HepG2 (cell line): Measurements from ENCODE around the gene CPSF6. TPM values are rescaled to one million over a fixed set of nuclear protein-coding genes. Genes with fewer than 3 reads are reported as not detected.

ENCODE experiments used
- ATAC-seq: fragments of 200-7000 bp; cut with Tn5 transposase; 3 replicates; pipeline ENCODE4 v1.9.1; 2020; ENCODE audit warnings: mild to moderate bottlenecking, moderate library complexity
- BruUV-seq: library from RNA; stranded (reverse); fragments of 400-500 nt; replicated peaks from 2 replicates; lab custom pipeline; 2021; lab: Mats Ljungman, UMichigan
- CTCF ChIA-PET: fragments of 300-600 bp; formaldehyde crosslinking; extraction: SDS; loops from one replicate; lab custom pipeline; 2021; ENCODE audit warnings: low total read pairs, inconsistent platforms, low intra/inter-chr PET ratio; lab: Yijun Ruan, JAX
- POLR2A ChIA-PET: fragments of 350-600 bp; sonication (Branson Sonifier 250); formaldehyde crosslinking; loops from one replicate; lab custom pipeline; 2020; ENCODE audit warnings: antibody characterized with exemption, inconsistent platforms; lab: Yijun Ruan, JAX
- DNase-seq: peaks from one replicate; pipeline ENCODE4 v3.0.0-alpha.2; 2015; ENCODE audit warnings: low spot score
- FAIRE-seq: peaks from 3 replicates; lab custom pipeline; 2011; peaks lifted over from hg19 to GRCh38; lab: Jason Lieb, UNC
- H2AFZ ChIP-seq: one replicate; pipeline ENCODE4 v1.6.1; 2011; ENCODE audit warnings: low read length, inconsistent platforms
- H3K27ac ChIP-seq: fragments of 300-600 bp; 3 replicates; pipeline ENCODE4 v1.8.0; 2011; ENCODE audit warnings: mixed run types, mild to moderate bottlenecking, mixed read lengths, low read length, inconsistent platforms; ENCODE audit not compliant: insufficient read depth; ENCODE audit errors: extremely low read length
- H3K27me3 ChIP-seq, 2 experiments: fragments of 200-600 bp in 1 of 2; 2 replicates in 1 of 2; 3 replicates in 1 of 2; pipeline versions ENCODE4 v1.6.0 to v1.8.0; 2011; ENCODE audit warnings: low read length in 2 of 2, mild to moderate bottlenecking in 2 of 2, moderate library complexity in 2 of 2, inconsistent platforms in 1 of 2; ENCODE audit not compliant: insufficient read depth in 2 of 2, control insufficient read depth in 1 of 2
- H3K36me3 ChIP-seq, 2 experiments: fragments of 200-600 bp in 1 of 2; replicated peaks in 1 of 2; 2 replicates in 1 of 2; 3 replicates in 1 of 2; pipeline versions ENCODE4 v1.5.1 to v1.8.0; 2011; ENCODE audit warnings: low read length in 2 of 2, inconsistent platforms in 1 of 2; ENCODE audit not compliant: insufficient read depth in 2 of 2, control insufficient read depth in 1 of 2
- H3K4me1 ChIP-seq: 2 replicates; pipeline ENCODE4 v1.5.1; 2012; ENCODE audit warnings: low read length, inconsistent platforms; ENCODE audit not compliant: insufficient read depth
- H3K4me2 ChIP-seq: 2 replicates; pipeline ENCODE4 v1.6.0; 2011; ENCODE audit warnings: low read depth, low read length, inconsistent platforms
- H3K4me3 ChIP-seq, 3 experiments: fragments of 200-600 bp in 1 of 3; sonication (generic), shearing (Covaris generic) in 1 of 3; replicated peaks in 1 of 3; 2 replicates each; pipeline ENCODE4 v1.5.1; 2011 to 2016; ENCODE audit warnings: low read length in 3 of 3, inconsistent platforms in 2 of 3, low read depth in 2 of 3, mild to moderate bottlenecking in 2 of 3, control low read depth in 1 of 3, mixed read lengths in 1 of 3; ENCODE audit not compliant: insufficient read depth in 1 of 3
- H3K79me2 ChIP-seq: one replicate; pipeline ENCODE4 v1.6.1; 2011; ENCODE audit warnings: low read length, inconsistent platforms; ENCODE audit not compliant: insufficient read depth
- H3K9ac ChIP-seq: 2 replicates; pipeline ENCODE4 v1.6.0; 2011; ENCODE audit warnings: mild to moderate bottlenecking, low read depth, low read length, inconsistent platforms; ENCODE audit not compliant: insufficient read depth
- H3K9me3 ChIP-seq: 2 replicates; pipeline ENCODE4 v1.5.1; 2012; ENCODE audit warnings: mild to moderate bottlenecking, low read length
- H4K20me1 ChIP-seq: 2 replicates; pipeline ENCODE4 v1.6.0; 2011; ENCODE audit warnings: inconsistent platforms, mild to moderate bottlenecking, low read length, moderate library complexity; ENCODE audit not compliant: insufficient read depth
- AGO2 ChIP-seq: fragments of 200-400 bp; formaldehyde crosslinking; optimal IDR thresholded peaks from 2 replicates; pipeline ENCODE3; 2017; ENCODE audit warnings: mild to moderate bottlenecking, low read depth, low read length, moderate library complexity
- ATRX ChIP-seq: sonication (generic); formaldehyde crosslinking; IDR thresholded peaks from 2 replicates; pipeline ENCODE4 v1.4.0; 2020; ENCODE audit warnings: missing genetic modification reagents, borderline replicate concordance
- ELF4 ChIP-seq: sonication (generic); formaldehyde crosslinking; IDR thresholded peaks from 2 replicates; pipeline ENCODE4 v1.5.0; 2020; ENCODE audit warnings: missing genetic modification reagents, mild to moderate bottlenecking, moderate library complexity, borderline replicate concordance
- FOXA3 ChIP-seq: IDR thresholded peaks from 2 replicates; pipeline ENCODE4 v1.6.1; 2016; ENCODE audit warnings: missing genetic modification reagents, missing compliant biosample characterization
- ISX ChIP-seq: sonication (generic); formaldehyde crosslinking; conservative IDR thresholded peaks from 2 replicates; pipeline ENCODE4 v1.5.0; 2020; ENCODE audit warnings: missing genetic modification reagents
- PHF5A ChIP-seq: IDR thresholded peaks from one replicate; pipeline ENCODE4 v1.6.1; 2018; ENCODE audit warnings: low read depth, missing genetic modification reagents; ENCODE audit not compliant: unreplicated experiment
- POGZ ChIP-seq: sonication (generic); formaldehyde crosslinking; IDR thresholded peaks from 2 replicates; pipeline ENCODE4 v1.4.0; 2020; ENCODE audit warnings: mild to moderate bottlenecking, missing genetic modification reagents
- PRPF4 ChIP-seq: fragments of 200-400 bp; formaldehyde crosslinking; IDR thresholded peaks from 2 replicates; pipeline ENCODE4 v1.6.1; 2016; ENCODE audit warnings: low read length, low read depth; ENCODE audit not compliant: poor library complexity, severe bottlenecking
- RFX5 ChIP-seq: IDR thresholded peaks from 2 replicates; pipeline ENCODE4 v1.6.1; 2011; ENCODE audit warnings: low read depth, low read length, improper control_type of control experiment
- SIN3A ChIP-seq: IDR thresholded peaks from 2 replicates; pipeline ENCODE4 v1.6.1; 2011; ENCODE audit warnings: low read depth, mild to moderate bottlenecking, control low read depth, low read length, borderline replicate concordance
- SNAPC2 ChIP-seq: sonication (generic); formaldehyde crosslinking; IDR thresholded peaks from 2 replicates; pipeline ENCODE4 v1.8.1; 2022; ENCODE audit warnings: mild to moderate bottlenecking, missing genetic modification reagents
- U2AF2 ChIP-seq: fragments of 200-400 bp; formaldehyde crosslinking; IDR thresholded peaks from 2 replicates; pipeline ENCODE4 v1.6.1; 2017; ENCODE audit warnings: low read depth, mild to moderate bottlenecking, low read length
- ZFP41 ChIP-seq: sonication (generic); formaldehyde crosslinking; IDR thresholded peaks from 2 replicates; pipeline ENCODE4 v1.4.0; 2020; ENCODE audit warnings: mild to moderate bottlenecking, missing genetic modification reagents, borderline replicate concordance
- ZFP62 ChIP-seq: sonication (generic); formaldehyde crosslinking; IDR thresholded peaks from 2 replicates; pipeline ENCODE4 v1.4.0; 2020; ENCODE audit warnings: missing genetic modification reagents
- ZNF253 ChIP-seq: sonication (generic); formaldehyde crosslinking; IDR thresholded peaks from 2 replicates; pipeline ENCODE4 v1.8.0; 2022; ENCODE audit warnings: mild to moderate bottlenecking, missing genetic modification reagents, borderline replicate concordance
- ZNF354B ChIP-seq: sonication (generic); formaldehyde crosslinking; IDR thresholded peaks from 2 replicates; pipeline ENCODE4 v1.8.0; 2022; ENCODE audit warnings: mild to moderate bottlenecking, missing genetic modification reagents
- ZNF780A ChIP-seq: sonication (generic); formaldehyde crosslinking; IDR thresholded peaks from 2 replicates; pipeline ENCODE4 v1.8.0; 2022; ENCODE audit warnings: mild to moderate bottlenecking, missing genetic modification reagents, moderate library complexity
- whole genome bisulfite sequencing: methylation state at CpG from one replicate; pipeline ENCODE4 v1.1.6; 2017; ENCODE audit warnings: low lambda C conversion rate; 5-methylcytosine and 5-hydroxymethylcytosine counted together
- in situ Hi-C: cut with HindIII; loops from 2 replicates; pipeline ENCODE4 v1.10.0; 2017; ENCODE audit warnings: low pct_unique_long_range_greater_than_20kb; ENCODE audit not compliant: extremely low pct_ligation_motif_present
- intact Hi-C: fragments of 100-400 bp; cut with micrococcal nuclease; formaldehyde crosslinking; loops from one replicate; pipeline ENCODE4 v1.10.0; 2022; ENCODE audit not compliant: unreplicated experiment
- polyA plus RNA-seq, 8 experiments: library from polyadenylated mRNA; depleted of rRNA in 3 of 8; stranded (reverse) in 7 of 8; unstranded in 1 of 8; fragments of >200 nt; fragmentation: Illumina TruSeq in 4 of 8; extraction: Trizol in 4 of 8; gene quantifications; 2 replicates each; pipeline versions ENCODE4 v1.2.1 to v1.2.3, GENCODE V29; 2011 to 2016; ENCODE audit warnings: low read depth in 4 of 8, missing spikeins in 1 of 8, mixed read lengths in 1 of 8; ENCODE audit not compliant: insufficient read depth in 1 of 8
- total RNA-seq, 5 experiments: library from RNA; depleted of rRNA; stranded (reverse); fragments of >200 nt; fragmentation: Illumina TruSeq; extraction: Trizol; gene quantifications; 2 replicates each; pipeline ENCODE4 v1.2.3, GENCODE V29; 2016; ENCODE audit warnings: low read depth in 1 of 5
- TF ChIP-seq, protein P1 (sequence below): fragments of 450-650 bp; IDR thresholded peaks from 2 replicates; pipeline ENCODE4 v1.6.1; 2017
- TF ChIP-seq, protein P2 (sequence below): IDR thresholded peaks from 2 replicates; pipeline ENCODE4 v1.6.1; 2012; ENCODE audit warnings: low read depth, low read length, improper control_type of control experiment
- TF ChIP-seq, protein P3 (sequence below): sonication (generic); formaldehyde crosslinking; IDR thresholded peaks from 2 replicates; pipeline ENCODE4 v1.5.0; 2020; ENCODE audit warnings: missing genetic modification reagents, mild to moderate bottlenecking, borderline replicate concordance

Gene CPSF6
- total and polyA plus RNA-seq, 2 of the 13 experiments (the other 11 are each of a cell fraction or from before 2014, with no cell fraction given) = 41.8 to 71.0 TPM

DNA sequence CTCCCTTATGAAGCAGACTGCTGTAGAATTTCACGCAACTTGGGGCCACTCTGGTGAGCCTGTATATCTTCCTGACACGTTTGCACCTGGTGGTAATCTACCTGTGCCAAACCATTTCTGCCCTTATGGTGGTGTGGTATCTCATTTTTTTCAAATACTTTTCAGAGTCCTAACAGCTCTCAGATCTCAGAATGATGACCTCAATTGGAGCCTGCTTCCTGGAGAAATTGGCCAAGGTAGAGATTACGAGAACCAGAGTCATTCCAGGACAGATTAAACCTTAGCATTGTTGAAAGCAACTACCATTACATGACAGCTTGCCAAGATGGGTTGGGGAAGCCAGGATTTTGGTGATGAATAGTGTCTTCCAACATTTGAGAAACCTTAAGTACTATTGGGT, 48.2 kb downstream of the CPSF6 start:
- no peak overlapping the region for H3K4me2 ChIP-seq
- no peak overlapping the region for H3K9ac ChIP-seq
- BruUV-seq = no TSS peak
- 67% methylated on average over 3 of the region's 3 CpGs for WGBS
- no peaks in the 10 kb centered on the region for H3K79me2 ChIP-seq
- H3K9me3 ChIP-seq = no peaks in the 10 kb centered on the region
- no peak overlapping the region for H2AFZ ChIP-seq
- H3K36me3 ChIP-seq = no peaks in the 10 kb centered on the region
- peaks cover 29% of the 10 kb centered on the region for H3K4me1 ChIP-seq
- TF ChIP-seq, protein P1, sequence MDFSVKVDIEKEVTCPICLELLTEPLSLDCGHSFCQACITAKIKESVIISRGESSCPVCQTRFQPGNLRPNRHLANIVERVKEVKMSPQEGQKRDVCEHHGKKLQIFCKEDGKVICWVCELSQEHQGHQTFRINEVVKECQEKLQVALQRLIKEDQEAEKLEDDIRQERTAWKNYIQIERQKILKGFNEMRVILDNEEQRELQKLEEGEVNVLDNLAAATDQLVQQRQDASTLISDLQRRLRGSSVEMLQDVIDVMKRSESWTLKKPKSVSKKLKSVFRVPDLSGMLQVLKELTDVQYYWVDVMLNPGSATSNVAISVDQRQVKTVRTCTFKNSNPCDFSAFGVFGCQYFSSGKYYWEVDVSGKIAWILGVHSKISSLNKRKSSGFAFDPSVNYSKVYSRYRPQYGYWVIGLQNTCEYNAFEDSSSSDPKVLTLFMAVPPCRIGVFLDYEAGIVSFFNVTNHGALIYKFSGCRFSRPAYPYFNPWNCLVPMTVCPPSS = no peak
- no peak for TF ChIP-seq ATRX (CRISPR knock-in tag)
- TF ChIP-seq ISX (CRISPR knock-in tag) = no peak
- TF ChIP-seq FOXA3 (CRISPR knock-in tag) = no peak
- no peak for TF ChIP-seq ZNF354B
- TF ChIP-seq RFX5 = no peak
- no peak for TF ChIP-seq POGZ (CRISPR knock-in tag)
- TF ChIP-seq, protein P2, sequence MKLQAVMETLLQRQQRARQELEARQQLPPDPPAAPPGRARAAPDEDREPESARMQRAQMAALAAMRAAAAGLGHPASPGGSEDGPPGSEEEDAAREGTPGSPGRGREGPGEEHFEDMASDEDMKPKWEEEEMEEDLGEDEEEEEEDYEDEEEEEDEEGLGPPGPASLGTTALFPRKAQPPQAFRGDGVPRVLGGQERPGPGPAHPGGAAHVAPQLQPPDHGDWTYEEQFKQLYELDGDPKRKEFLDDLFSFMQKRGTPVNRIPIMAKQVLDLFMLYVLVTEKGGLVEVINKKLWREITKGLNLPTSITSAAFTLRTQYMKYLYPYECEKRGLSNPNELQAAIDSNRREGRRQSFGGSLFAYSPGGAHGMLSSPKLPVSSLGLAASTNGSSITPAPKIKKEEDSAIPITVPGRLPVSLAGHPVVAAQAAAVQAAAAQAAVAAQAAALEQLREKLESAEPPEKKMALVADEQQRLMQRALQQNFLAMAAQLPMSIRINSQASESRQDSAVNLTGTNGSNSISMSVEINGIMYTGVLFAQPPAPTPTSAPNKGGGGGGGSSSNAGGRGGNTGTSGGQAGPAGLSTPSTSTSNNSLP = no peak
- TF ChIP-seq ZNF780A (CRISPR knock-in tag) = no peak
- no peak for TF ChIP-seq ZNF253 (CRISPR knock-in tag)
- TF ChIP-seq, protein P3, sequence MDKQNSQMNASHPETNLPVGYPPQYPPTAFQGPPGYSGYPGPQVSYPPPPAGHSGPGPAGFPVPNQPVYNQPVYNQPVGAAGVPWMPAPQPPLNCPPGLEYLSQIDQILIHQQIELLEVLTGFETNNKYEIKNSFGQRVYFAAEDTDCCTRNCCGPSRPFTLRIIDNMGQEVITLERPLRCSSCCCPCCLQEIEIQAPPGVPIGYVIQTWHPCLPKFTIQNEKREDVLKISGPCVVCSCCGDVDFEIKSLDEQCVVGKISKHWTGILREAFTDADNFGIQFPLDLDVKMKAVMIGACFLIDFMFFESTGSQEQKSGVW (CRISPR knock-in tag) = no peak
- no peak for TF ChIP-seq SNAPC2 (CRISPR knock-in tag)
- TF ChIP-seq PHF5A (CRISPR knock-in tag) = no peak
- TF ChIP-seq ELF4 (CRISPR knock-in tag) = no peak
- no peak for TF ChIP-seq ZFP41
- TF ChIP-seq PRPF4 = no peak
- TF ChIP-seq SIN3A = no peak
- no peak for TF ChIP-seq U2AF2
- no peak for TF ChIP-seq ZFP62 (CRISPR knock-in tag)
- no peak for TF ChIP-seq AGO2
- H3K27ac ChIP-seq = no peak overlapping the region
- H3K4me3 ChIP-seq = no peak overlapping the region
- no peaks in the 10 kb centered on the region for H3K27me3 ChIP-seq
- POLR2A ChIA-PET = no interaction called here
- H4K20me1 ChIP-seq = no peaks in the 10 kb centered on the region
- intact Hi-C loops = no loop called here
- ATAC-seq (no peak), DNase-seq (no peak), FAIRE-seq (no peak)
- CTCF ChIA-PET = interaction anchor here (0.7 kb wide), 1 partner anchor 72 kb away, joined by 3 read pairs; the partner anchor contains the start of gene YEATS4
- in situ Hi-C loops = no loop called here
